Adrenal gland (tissue), 12 donors: Measurements from ENCODE around the gene AEBP1. TPM values are rescaled to one million over a fixed set of nuclear protein-coding genes. Genes with fewer than 3 reads are reported as not detected.

ENCODE experiments used
- DNase-seq, 7 donors: peaks; one replicate each; pipeline ENCODE4 v3.0.0-alpha.2; 2019 to 2020
- H3K27ac ChIP-seq, 5 donors: fragments of 200-600 bp; sonication (generic) in 4 of 5; 1 replicate in 3 of 5; 2 replicates in 2 of 5; pipeline versions ENCODE4 v1.5.1 to v1.8.0; 2016 to 2020; ENCODE audit warnings: mild to moderate bottlenecking in 1 of 5
- H3K27me3 ChIP-seq: fragments of 200-600 bp; 2 replicates; pipeline ENCODE4 v1.8.0; 2021
- H3K36me3 ChIP-seq, 2 donors: fragments of 200-600 bp; replicated peaks in 1 of 2; 1 replicate in 1 of 2; 2 replicates in 1 of 2; pipeline versions ENCODE4 v1.5.1 to v1.8.0; 2018 to 2022
- H3K4me1 ChIP-seq, 2 donors: fragments of 200-600 bp; replicated peaks in 1 of 2; 1 replicate in 1 of 2; 2 replicates in 1 of 2; pipeline versions ENCODE4 v1.5.1 to v1.8.0; 2018 to 2021
- H3K4me3 ChIP-seq, 4 donors: fragments of 200-600 bp; sonication (generic) in 3 of 4; one replicate each; pipeline ENCODE4 v1.5.1; 2016 to 2018
- H3K9me3 ChIP-seq, 3 donors: fragments of 200-600 bp; sonication (generic) in 1 of 3; replicated peaks in 1 of 3; 1 replicate in 2 of 3; 2 replicates in 1 of 3; pipeline versions ENCODE4 v1.5.1 to v1.8.0; 2016 to 2021
- CTCF ChIP-seq, 6 experiments: fragments of 450-650 bp in 4 of 6; fragments of 200-600 bp in 2 of 6; sonication (generic) in 1 of 6; IDR thresholded peaks; 1 replicate in 5 of 6; 2 replicates in 1 of 6; pipeline versions ENCODE4 v1.5.1 to v1.8.0; 2016 to 2021; ENCODE audit warnings: antibody characterized with exemption in 6 of 6, mild to moderate bottlenecking in 2 of 6, moderate library complexity in 1 of 6
- POLR2A ChIP-seq, 2 donors: fragments of 450-650 bp; IDR thresholded peaks; one replicate each; pipeline ENCODE4 v1.6.1; 2017; ENCODE audit warnings: antibody characterized with exemption in 2 of 2, mild to moderate bottlenecking in 2 of 2, moderate library complexity in 1 of 2
- whole genome bisulfite sequencing, 4 donors: extraction: QIAGEN DNeasy Blood & Tissue Kit in 2 of 4; methylation state at CpG; one replicate each; pipeline versions ENCODE4 v1.1.5 to v1.1.7; 2013 to 2017; 5-methylcytosine and 5-hydroxymethylcytosine counted together
- intact Hi-C, 2 donors: fragments of 100-400 bp; cut with DNase I; formaldehyde crosslinking; loops; one replicate each; pipeline versions ENCODE4 v1.14.1 to v1.15.0; 2022 to 2023
- polyA plus RNA-seq, 3 donors: library from polyadenylated mRNA; stranded (reverse); fragments of 200-250 nt in 2 of 3; fragments of 350-450 nt in 1 of 3; fragmentation: Illumina TruSeq in 1 of 3; extraction: RNeasy Lipid Tissue Mini Kit (QIAGEN cat#74804) in 1 of 3; gene quantifications; one replicate each; pipeline ENCODE4 v1.2.3, GENCODE V29; 2013 to 2014
- total RNA-seq, 9 donors: library from RNA; depleted of rRNA in 4 of 9; stranded (reverse); fragments of >200 nt in 4 of 9; fragments of 120-200 nt in 1 of 9; fragmentation: NEBNext Ultra II Directional in 1 of 9; extraction: Animal tissue kit (Norgen Biotek cat#: 25700) in 1 of 9; gene quantifications; one replicate each; pipeline versions ENCODE4 v1.1.0 to v1.2.4, GENCODE V29; 2013 to 2023
- donor health status: healthy with polysubstance abuse.
- donor health status: Bipolar disorder and iron deficiency.
- donor health status: DM: yes; HTN: yes; CAD: no.
- donor health status: DM: no; HTN: no; CAD: no.
- donor health status: DM: no; HTN: no; CAD: no.
- donor health status: DM: yes; HTN: yes; CAD: no.

The AEBP1 gene
- total and polyA plus RNA-seq, 12 donors = 5.4 to 292 (median 127) TPM

GRCh38 chr7:44097064-44097932 lies 6.8 kb upstream of the AEBP1 start:
- no peak for DNase-seq
- TF ChIP-seq CTCF (IDR thresholded peaks at IDR 0.05) (no peak), POLR2A (IDR thresholded peaks at IDR 0.05) (no peak)
- 81 to 86% (median 85%) methylated on average over 8 to 9 of the region's 9 CpGs for WGBS, 4 donors
- Histone ChIP-seq H3K27ac (no peak overlapping the region), H3K36me3 (no peaks in the 10 kb centered on the region), H3K9me3 (no peaks in the 10 kb centered on the region), H3K4me3 (no peak overlapping the region), H3K4me1 (no peaks in the 10 kb centered on the region), H3K27me3 (no peaks in the 10 kb centered on the region)
- intact Hi-C loops = no loop called here

GRCh38 chr7:44098092-44099068 lies 5.8 kb upstream of the AEBP1 start:
- intact Hi-C loops = no loop called here
- no peaks in the 10 kb centered on the region for H3K4me1 ChIP-seq
- WGBS, 4 donors = 70 to 72% (median 72%) methylated on average over 6 of the region's 6 CpGs
- H3K4me3 ChIP-seq = no peak overlapping the region
- TF ChIP-seq POLR2A (IDR thresholded peaks at IDR 0.05) = no peak
- no peak for TF ChIP-seq CTCF (IDR thresholded peaks at IDR 0.05)
- DNase-seq = no peak
- no peaks in the 10 kb centered on the region for H3K27me3 ChIP-seq
- no peaks in the 10 kb centered on the region for H3K36me3 ChIP-seq
- no peaks in the 10 kb centered on the region for H3K9me3 ChIP-seq
- H3K27ac ChIP-seq = no peak overlapping the region

GRCh38 chr7:44099669-44100068 lies 4.5 kb upstream of the AEBP1 start:
- Histone ChIP-seq H3K36me3 (no peaks in the 10 kb centered on the region), H3K4me1 (no peaks in the 10 kb centered on the region), H3K9me3 (no peaks in the 10 kb centered on the region), H3K27ac (peak overlapping the region in 1 of 5 donors; percentile 68), H3K4me3 (no peak overlapping the region), H3K27me3 (no peaks in the 10 kb centered on the region)
- 47 to 61% (median 55%) methylated on average over 4 of the region's 4 CpGs for WGBS, 4 donors
- intact Hi-C loops = no loop called here
- no peak for DNase-seq
- TF ChIP-seq CTCF (IDR thresholded peaks at IDR 0.05) (no peak), POLR2A (IDR thresholded peaks at IDR 0.05) (no peak)
